B cell (primary cell): ENCODE data around the gene PCBP1. TPM values are rescaled to one million over a fixed set of nuclear protein-coding genes. Genes with fewer than 3 reads are reported as not detected.
A peak's percentile ranks its signal among the peaks of the same experiment; 100 is the strongest.

Experiments used
- ATAC-seq: fragments of 200-7000 bp; cut with Tn5 transposase; one replicate; pipeline ENCODE4 v1.10.0; 2021; ENCODE audit warnings: low read depth, mild to moderate bottlenecking, moderate number of reproducible peaks, moderate library complexity
- CTCF ChIA-PET: fragments of 350-600 bp; sonication (Branson Sonifier 250); formaldehyde crosslinking; loops from one replicate; lab custom pipeline; 2021; ENCODE audit warnings: antibody characterized with exemption, inconsistent platforms; lab: Charles Lee
- POLR2A ChIA-PET: fragments of 350-600 bp; sonication (Branson Sonifier 250); formaldehyde crosslinking; loops from one replicate; lab custom pipeline; 2021; ENCODE audit warnings: antibody characterized with exemption; lab: Charles Lee
- DNase-seq: peaks from one replicate; pipeline ENCODE4 v3.0.0; 2013
- H2AFZ ChIP-seq: 2 replicates; pipeline ENCODE4 v1.6.1; 2012; ENCODE audit warnings: mild to moderate bottlenecking, low read depth, low read length; ENCODE audit not compliant: insufficient read depth, poor library complexity, severe bottlenecking
- H3K27ac ChIP-seq, 2 donors: 1 replicate in 1 of 2; 2 replicates in 1 of 2; pipeline ENCODE4 v1.5.1; 2012 to 2013; ENCODE audit warnings: low read length in 2 of 2, mild to moderate bottlenecking in 2 of 2, moderate library complexity in 1 of 2
- H3K27me3 ChIP-seq, 4 experiments: fragments of 200-600 bp in 1 of 4; sonication (generic) in 1 of 4; replicated peaks in 1 of 4; 1 replicate in 2 of 4; 2 replicates in 2 of 4; pipeline versions ENCODE4 v1.6.1 to v1.7.0; 2013 to 2016; ENCODE audit warnings: low read length in 3 of 4, mild to moderate bottlenecking in 2 of 4, mixed read lengths in 1 of 4, moderate library complexity in 1 of 4; ENCODE audit not compliant: insufficient read depth in 4 of 4, control insufficient read depth in 3 of 4; ENCODE audit errors: control extremely low read depth in 1 of 4
- H3K36me3 ChIP-seq, 2 experiments: replicated peaks in 1 of 2; 1 replicate in 1 of 2; 2 replicates in 1 of 2; pipeline versions ENCODE4 v1.6.1 to v1.7.1; 2013; ENCODE audit warnings: low read length in 1 of 2; ENCODE audit not compliant: insufficient read depth in 2 of 2, control insufficient read depth in 1 of 2; ENCODE audit errors: control extremely low read depth in 1 of 2, extremely low read depth in 1 of 2
- H3K4me1 ChIP-seq, 2 donors: fragments of 200-600 bp in 1 of 2; sonication (generic) in 1 of 2; 1 replicate in 1 of 2; 2 replicates in 1 of 2; pipeline versions ENCODE4 v1.5.1 to v1.6.1; 2013 to 2017; ENCODE audit warnings: low read length in 2 of 2; ENCODE audit not compliant: control insufficient read depth in 2 of 2, insufficient read depth in 2 of 2
- H3K4me2 ChIP-seq: replicated peaks from 2 replicates; pipeline ENCODE3; 2012; ENCODE audit warnings: mild to moderate bottlenecking, low read depth, low read length; ENCODE audit not compliant: poor library complexity, severe bottlenecking
- H3K4me3 ChIP-seq, 5 experiments: fragments of 200-600 bp in 1 of 5; sonication (generic) in 1 of 5; 1 replicate in 3 of 5; 2 replicates in 2 of 5; pipeline versions ENCODE4 v1.5.1 to v1.7.0; 2011 to 2016; ENCODE audit warnings: low read length in 4 of 5, mild to moderate bottlenecking in 4 of 5, low read depth in 2 of 5, control low read depth in 1 of 5, moderate library complexity in 1 of 5; ENCODE audit not compliant: insufficient read depth in 1 of 5; ENCODE audit errors: control extremely low read depth in 1 of 5, extremely low read depth in 1 of 5
- H3K79me2 ChIP-seq: fragments of 200-600 bp; sonication (generic); one replicate; pipeline ENCODE4 v1.6.0; 2016; ENCODE audit warnings: low read length; ENCODE audit not compliant: control insufficient read depth, insufficient read depth
- H3K9ac ChIP-seq: fragments of 200-600 bp; sonication (generic); 2 replicates; pipeline ENCODE4 v1.6.1; 2017; ENCODE audit warnings: mild to moderate bottlenecking, low read length, moderate library complexity
- H3K9me3 ChIP-seq, 3 donors: one replicate each; pipeline versions ENCODE4 v1.6.1 to v1.7.1; 2013; ENCODE audit warnings: low read length in 2 of 3; ENCODE audit not compliant: control insufficient read depth in 2 of 3, insufficient read depth in 1 of 3; ENCODE audit errors: control extremely low read depth in 1 of 3
- H4K20me1 ChIP-seq: 2 replicates; pipeline ENCODE4 v1.6.0; 2012; ENCODE audit warnings: mild to moderate bottlenecking, low read length; ENCODE audit not compliant: insufficient read depth, control insufficient read depth, poor library complexity, severe bottlenecking
- H3K27ac Mint-ChIP-seq: one replicate; pipeline ENCODE4 v1.8.0; 2021; ENCODE audit warnings: mixed read lengths
- H3K27me3 Mint-ChIP-seq: one replicate; pipeline ENCODE4 v1.8.0; 2021; ENCODE audit warnings: mixed read lengths
- H3K4me1 Mint-ChIP-seq: one replicate; pipeline ENCODE4 v1.8.0; 2021; ENCODE audit warnings: mixed read lengths
- H3K4me3 Mint-ChIP-seq: one replicate; pipeline ENCODE4 v1.8.0; 2021; ENCODE audit warnings: mixed read lengths
- H3K9me3 Mint-ChIP-seq: one replicate; pipeline ENCODE4 v1.8.0; 2022; ENCODE audit warnings: mixed read lengths; ENCODE audit not compliant: insufficient read depth
- CTCF ChIP-seq: fragments of 200-600 bp; IDR thresholded peaks from one replicate; pipeline ENCODE4 v1.8.0; 2022; ENCODE audit warnings: antibody characterized with exemption, mild to moderate bottlenecking
- EZH2 ChIP-seq: IDR thresholded peaks from 2 replicates; pipeline ENCODE4 v1.6.1; 2012; ENCODE audit warnings: borderline replicate concordance, low read depth, mild to moderate bottlenecking, moderate library complexity, low read length; ENCODE audit not compliant: insufficient read depth, poor library complexity, severe bottlenecking
- WGBS: methylation state at CpG from one replicate; pipeline ENCODE4 v1.1.5; 2013; ENCODE audit warnings: missing lambda C conversion rate; ENCODE audit not compliant: insufficient coverage; 5-methylcytosine and 5-hydroxymethylcytosine counted together
- intact Hi-C: fragments of 100-400 bp; cut with micrococcal nuclease; formaldehyde crosslinking; loops from one replicate; pipeline ENCODE4 v1.10.0; 2022
- polyA plus RNA-seq: library from polyadenylated mRNA; depleted of rRNA; stranded (reverse); fragments of >200 nt; gene quantifications from 2 replicates; pipeline ENCODE4 v1.2.3, GENCODE V29; 2012
- total RNA-seq, 2 donors: library from RNA; stranded (reverse); fragments of 120-200 nt in 1 of 2; gene quantifications; 1 replicate in 1 of 2; 2 replicates in 1 of 2; pipeline versions ENCODE4 v1.2.3 to v1.2.4, GENCODE V29; 2013 to 2022

Gene PCBP1
- total and polyA plus RNA-seq, 2 donors (not counting 1 experiment from before 2014, with no cell fraction given), result 172 to 327 TPM

GRCh38 chr2:70115646-70116442 lies 28.6 kb downstream of the PCBP1 start:
- Mint-ChIP-seq H3K4me1 (peaks cover 38% of the 10 kb centered on the region), H3K27me3 (no peaks in the 10 kb centered on the region), H3K9me3 (no peaks in the 10 kb centered on the region), H3K4me3 (peak overlapping the region; percentile 65), H3K27ac (peak overlapping the region; percentile 89)
- ChIA-PET POLR2A (interaction anchor here (0.5 to 2.8 kb wide), 10 partner anchors 8 to 47 kb away, joined by 3 to 25 read pairs (median 7); partner anchors contain the start of gene PCBP1), CTCF (interaction anchor here (0.7 to 2.1 kb wide), 5 partner anchors 8 to 24 kb away, joined by 3 to 6 read pairs (median 4); no protein-coding TSS in a partner anchor)
- peak overlapping the region in 2 of 5 experiments; percentile 8 to 16 for H3K4me3 ChIP-seq
- peak overlapping the region; percentile 74 for H2AFZ ChIP-seq
- H3K9me3 ChIP-seq, result no peaks in the 10 kb centered on the region
- intact Hi-C loops, result no loop called here
- ATAC-seq (peak; percentile 66), DNase-seq (peak; percentile 57)
- H3K9ac ChIP-seq, result peak overlapping the region; percentile 11
- H3K36me3 ChIP-seq, result no peaks in the 10 kb centered on the region
- peak overlapping the region; percentile 61 for H3K4me2 ChIP-seq
- TF ChIP-seq CTCF, result no peak
- no peak for TF ChIP-seq EZH2
- no peaks in the 10 kb centered on the region for H3K79me2 ChIP-seq
- peak overlapping the region in 1 of 2 donors; percentile 46 for H3K27ac ChIP-seq
- no peaks in the 10 kb centered on the region for H4K20me1 ChIP-seq
- WGBS, result 30% methylated on average over 7 of the region's 8 CpGs
- peaks cover 23 to 44% of the 10 kb centered on the region in 2 donors for H3K4me1 ChIP-seq
- no peaks in the 10 kb centered on the region for H3K27me3 ChIP-seq
